K562 (cell line): ENCODE results near the gene TM7SF2. TPM values are rescaled to one million over a fixed set of nuclear protein-coding genes. Genes with fewer than 3 reads are reported as not detected.

Experiments used
- ATAC-seq: fragments of 200-7000 bp; cut with Tn5 transposase; 3 replicates; pipeline ENCODE4 v1.9.1; 2020; ENCODE audit warnings: moderate library complexity
- BruUV-seq: library from RNA; stranded (reverse); fragments of 400-500 nt; replicated peaks from 2 replicates; lab custom pipeline; 2021; lab: Mats Ljungman, UMichigan
- CTCF ChIA-PET: fragments of 300-600 bp; formaldehyde crosslinking; extraction: SDS; loops from one replicate; lab custom pipeline; 2021; ENCODE audit warnings: low intra/inter-chr PET ratio; lab: Yijun Ruan, JAX
- POLR2A ChIA-PET: fragments of 300-600, 350-650 bp; sonication (Branson Sonifier 250); formaldehyde crosslinking; extraction: SDS; loops from one replicate; lab custom pipeline; 2021; ENCODE audit warnings: antibody characterized with exemption, inconsistent platforms; lab: Yijun Ruan, JAX
- DNase-seq, 4 experiments: peaks; one replicate each; pipeline versions ENCODE4 v3.0.0 to v3.0.0-alpha.2; 2011 to 2018; ENCODE audit warnings: low spot score in 3 of 4, mixed read lengths in 3 of 4; ENCODE audit errors: extremely low read depth in 1 of 4
- FAIRE-seq: peaks from 2 replicates; lab custom pipeline; 2011; peaks lifted over from hg19 to GRCh38; lab: Jason Lieb, UNC
- H2AFZ ChIP-seq: 2 replicates; pipeline ENCODE4 v1.6.0; 2011; ENCODE audit warnings: low read depth, low read length, control low read depth, inconsistent platforms
- H3K27ac ChIP-seq: fragments of 200-600 bp; 3 replicates; pipeline ENCODE4 v1.8.0; 2011; ENCODE audit warnings: low read depth, mild to moderate bottlenecking, control low read depth, inconsistent platforms, low read length, moderate library complexity, mixed read lengths; ENCODE audit errors: extremely low read depth
- H3K27me3 ChIP-seq, 2 experiments: fragments of 300-600 bp in 1 of 2; 2 replicates in 1 of 2; 3 replicates in 1 of 2; pipeline versions ENCODE4 v1.6.0 to v1.8.0; 2011; ENCODE audit warnings: inconsistent platforms in 2 of 2, low read length in 2 of 2, mild to moderate bottlenecking in 1 of 2, mixed read lengths in 1 of 2, moderate library complexity in 1 of 2; ENCODE audit not compliant: control insufficient read depth in 2 of 2, insufficient read depth in 2 of 2
- H3K36me3 ChIP-seq: fragments of 300-600 bp; 3 replicates; pipeline ENCODE4 v1.8.0; 2011; ENCODE audit warnings: mild to moderate bottlenecking, low read length, inconsistent platforms; ENCODE audit not compliant: control insufficient read depth, insufficient read depth
- H3K4me1 ChIP-seq, 2 experiments: fragments of 200-600 bp in 1 of 2; replicated peaks in 1 of 2; 2 replicates in 1 of 2; 3 replicates in 1 of 2; pipeline versions ENCODE4 v1.5.1 to v1.8.0; 2011; ENCODE audit warnings: inconsistent platforms in 2 of 2, low read length in 2 of 2, mild to moderate bottlenecking in 1 of 2, mixed read lengths in 1 of 2, moderate library complexity in 1 of 2; ENCODE audit not compliant: control insufficient read depth in 2 of 2, insufficient read depth in 2 of 2
- H3K4me2 ChIP-seq: 2 replicates; pipeline ENCODE4 v1.6.1; 2011; ENCODE audit warnings: low read length, control low read depth, inconsistent platforms, mixed read lengths; ENCODE audit not compliant: insufficient read depth
- H3K4me3 ChIP-seq: fragments of 200-600 bp; sonication (generic), shearing (Covaris generic); 2 replicates; pipeline ENCODE4 v1.5.1; 2016; ENCODE audit warnings: control low read depth, inconsistent platforms
- H3K79me2 ChIP-seq: fragments of 200-600 bp; 3 replicates; pipeline ENCODE4 v1.8.0; 2011; ENCODE audit warnings: low read length, inconsistent platforms; ENCODE audit not compliant: control insufficient read depth, insufficient read depth
- H3K9ac ChIP-seq, 2 experiments: 2 replicates each; pipeline versions ENCODE4 v1.6.0 to v1.6.1; 2011; ENCODE audit warnings: low read depth in 2 of 2, low read length in 2 of 2, control low read depth in 1 of 2, inconsistent platforms in 1 of 2, mild to moderate bottlenecking in 1 of 2, mixed read lengths in 1 of 2; ENCODE audit not compliant: insufficient read depth in 1 of 2
- H3K9me1 ChIP-seq: one replicate; pipeline ENCODE4 v1.6.0; 2011; ENCODE audit warnings: inconsistent platforms, mild to moderate bottlenecking, low read length, moderate library complexity; ENCODE audit not compliant: control insufficient read depth, insufficient read depth
- H3K9me3 ChIP-seq: replicated peaks from 2 replicates; pipeline ENCODE4 v1.5.1; 2011; ENCODE audit warnings: low read depth, low read length, inconsistent platforms; ENCODE audit not compliant: control insufficient read depth, insufficient read depth
- H4K20me1 ChIP-seq: replicated peaks from 2 replicates; pipeline ENCODE4 v1.6.1; 2011; ENCODE audit warnings: low read length, inconsistent platforms, mixed read lengths; ENCODE audit not compliant: control insufficient read depth, insufficient read depth
- ATF7 ChIP-seq: fragments of 450-650 bp; IDR thresholded peaks from 2 replicates; pipeline ENCODE4 v1.7.1; 2014; ENCODE audit warnings: mild to moderate bottlenecking, moderate library complexity
- FIP1L1 ChIP-seq: fragments of 200-400 bp; formaldehyde crosslinking; IDR thresholded peaks from 2 replicates; pipeline ENCODE4 v1.6.1; 2018; ENCODE audit warnings: mild to moderate bottlenecking, low read depth, low read length; ENCODE audit not compliant: poor library complexity, severe bottlenecking
- PML ChIP-seq: IDR thresholded peaks from 2 replicates; pipeline ENCODE4 v1.6.1; 2012; ENCODE audit warnings: low read length, inconsistent platforms
- SMARCA5 ChIP-seq: fragments of 450-650 bp; IDR thresholded peaks from 2 replicates; pipeline ENCODE4 v1.6.1; 2016
- ZC3H8 ChIP-seq: fragments of 450-650 bp; IDR thresholded peaks from 2 replicates; pipeline ENCODE4 v1.6.1; 2017
- ZNF785 ChIP-seq: fragments of 250-450 bp; sonication (Bioruptor Pico); IDR thresholded peaks from 2 replicates; pipeline ENCODE4 v1.4.0; 2020; ENCODE audit warnings: mild to moderate bottlenecking
- ZNF79 ChIP-seq: fragments of 250-450 bp; sonication (Bioruptor Pico); IDR thresholded peaks from 2 replicates; pipeline ENCODE4 v1.4.0; 2020; ENCODE audit warnings: low read depth, mild to moderate bottlenecking, moderate library complexity
- WGBS: fragments of 100-300 bp; shearing (Covaris generic); methylation state at CpG from one replicate; pipeline ENCODE4 v1.1.6; 2016; ENCODE audit warnings: low coverage, mixed read lengths; ENCODE audit not compliant: insufficient coverage; ENCODE audit errors: missing lambda C conversion rate; 5-methylcytosine and 5-hydroxymethylcytosine counted together
- in situ Hi-C: fragments of 300-500 bp; cut with MboI; formaldehyde crosslinking; loops from 4 replicates; pipeline ENCODE4 v1.15.0; 2018; ENCODE audit warnings: inconsistent platforms, mixed read lengths
- intact Hi-C: fragments of 100-400 bp; cut with micrococcal nuclease; formaldehyde crosslinking; loops from 2 replicates; pipeline ENCODE4 v1.14.2; 2022
- polyA plus RNA-seq, 8 experiments: library from polyadenylated mRNA; depleted of rRNA in 4 of 8; stranded (reverse) in 5 of 8; unstranded in 3 of 8; fragments of >200 nt; fragmentation: Nextera tagmentation in 2 of 8; fragmentation: Illumina TruSeq in 1 of 8; extraction: Ambion mirVana in 2 of 8; extraction: Trizol in 1 of 8; gene quantifications; 2 replicates each; pipeline versions ENCODE4 v1.2.1 to v1.2.3, GENCODE V29; 2011 to 2014; ENCODE audit warnings: inconsistent platforms in 1 of 8, missing spikeins in 1 of 8
- total RNA-seq, 7 experiments: library from RNA; depleted of rRNA in 6 of 7; stranded (reverse); fragments of >200 nt in 6 of 7; fragmentation: Illumina TruSeq in 2 of 7; extraction: Trizol in 2 of 7; gene quantifications; 2 replicates each; pipeline versions ENCODE4 v1.2.1 to v1.2.3, GENCODE V29; 2011 to 2021; ENCODE audit warnings: low replicate concordance in 1 of 7
- TF ChIP-seq, protein P1 (sequence below): fragments of 250-450 bp; sonication (Bioruptor Pico); IDR thresholded peaks from 2 replicates; pipeline ENCODE4 v1.4.0; 2020; ENCODE audit warnings: mild to moderate bottlenecking, moderate library complexity, borderline replicate concordance
- TF ChIP-seq, protein P2 (sequence below): fragments of 200-800 bp; sonication (Bioruptor generic); IDR thresholded peaks from 2 replicates; pipeline ENCODE4 v1.6.1; 2017; ENCODE audit warnings: missing genetic modification characterization, missing compliant biosample characterization
- TF ChIP-seq, protein P3 (sequence below): sonication (generic); formaldehyde crosslinking; IDR thresholded peaks from 2 replicates; pipeline ENCODE4 v1.4.0; 2020; ENCODE audit warnings: mild to moderate bottlenecking, missing genetic modification reagents
- TF ChIP-seq, protein P4 (sequence below): sonication (generic); formaldehyde crosslinking; IDR thresholded peaks from 2 replicates; pipeline ENCODE4 v1.8.0; 2022; ENCODE audit warnings: mild to moderate bottlenecking, missing genetic modification reagents

Gene TM7SF2
- total and polyA plus RNA-seq, 9 of the 15 experiments (the other 6 are each of a cell fraction or from before 2014, with no cell fraction given) = 1.2 to 22.0 (median 14.3) TPM

- H3K27me3 ChIP-seq = no peaks in the 10 kb centered on the region
- ChIA-PET CTCF (no interaction called here), POLR2A (interaction anchor here (0.6 to 1.2 kb wide), 4 partner anchors 9 to 160 kb away, joined by 3 to 4 read pairs (median 3); partner anchors contain the start of genes FAU, MRPL49 and TM7SF2)
- WGBS = 85% methylated on average over 8 of the region's 8 CpGs
- BruUV-seq = no TSS peak
- no peaks in the 10 kb centered on the region for H4K20me1 ChIP-seq
- FAIRE-seq (peak; percentile 54), ATAC-seq (no peak), DNase-seq (no peak)
- peaks cover 27% of the 10 kb centered on the region; the same call in 2 of the 3 replicates for H3K36me3 ChIP-seq
- no peak overlapping the region for H3K4me3 ChIP-seq
- peaks cover 3 to 5% of the 10 kb centered on the region in 2 experiments; a peak in 3 of 5 replicates for H3K4me1 ChIP-seq
- no peaks in the 10 kb centered on the region for H3K9me1 ChIP-seq
- no peak overlapping the region for H3K27ac ChIP-seq
- in situ Hi-C loops (no loop called here), intact Hi-C loops (no loop called here)
- no peak overlapping the region for H3K9ac ChIP-seq
- peaks cover 13% of the 10 kb centered on the region; the same call in 1 of the 3 replicates for H3K79me2 ChIP-seq
- no peak overlapping the region for H2AFZ ChIP-seq
- no peak overlapping the region for H3K4me2 ChIP-seq
- H3K9me3 ChIP-seq = no peaks in the 10 kb centered on the region
- TF ChIP-seq, protein P1, sequence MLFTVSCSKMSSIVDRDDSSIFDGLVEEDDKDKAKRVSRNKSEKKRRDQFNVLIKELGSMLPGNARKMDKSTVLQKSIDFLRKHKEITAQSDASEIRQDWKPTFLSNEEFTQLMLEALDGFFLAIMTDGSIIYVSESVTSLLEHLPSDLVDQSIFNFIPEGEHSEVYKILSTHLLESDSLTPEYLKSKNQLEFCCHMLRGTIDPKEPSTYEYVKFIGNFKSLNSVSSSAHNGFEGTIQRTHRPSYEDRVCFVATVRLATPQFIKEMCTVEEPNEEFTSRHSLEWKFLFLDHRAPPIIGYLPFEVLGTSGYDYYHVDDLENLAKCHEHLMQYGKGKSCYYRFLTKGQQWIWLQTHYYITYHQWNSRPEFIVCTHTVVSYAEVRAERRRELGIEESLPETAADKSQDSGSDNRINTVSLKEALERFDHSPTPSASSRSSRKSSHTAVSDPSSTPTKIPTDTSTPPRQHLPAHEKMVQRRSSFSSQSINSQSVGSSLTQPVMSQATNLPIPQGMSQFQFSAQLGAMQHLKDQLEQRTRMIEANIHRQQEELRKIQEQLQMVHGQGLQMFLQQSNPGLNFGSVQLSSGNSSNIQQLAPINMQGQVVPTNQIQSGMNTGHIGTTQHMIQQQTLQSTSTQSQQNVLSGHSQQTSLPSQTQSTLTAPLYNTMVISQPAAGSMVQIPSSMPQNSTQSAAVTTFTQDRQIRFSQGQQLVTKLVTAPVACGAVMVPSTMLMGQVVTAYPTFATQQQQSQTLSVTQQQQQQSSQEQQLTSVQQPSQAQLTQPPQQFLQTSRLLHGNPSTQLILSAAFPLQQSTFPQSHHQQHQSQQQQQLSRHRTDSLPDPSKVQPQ (CRISPR knock-in tag) = no peak
- TF ChIP-seq, protein P2, sequence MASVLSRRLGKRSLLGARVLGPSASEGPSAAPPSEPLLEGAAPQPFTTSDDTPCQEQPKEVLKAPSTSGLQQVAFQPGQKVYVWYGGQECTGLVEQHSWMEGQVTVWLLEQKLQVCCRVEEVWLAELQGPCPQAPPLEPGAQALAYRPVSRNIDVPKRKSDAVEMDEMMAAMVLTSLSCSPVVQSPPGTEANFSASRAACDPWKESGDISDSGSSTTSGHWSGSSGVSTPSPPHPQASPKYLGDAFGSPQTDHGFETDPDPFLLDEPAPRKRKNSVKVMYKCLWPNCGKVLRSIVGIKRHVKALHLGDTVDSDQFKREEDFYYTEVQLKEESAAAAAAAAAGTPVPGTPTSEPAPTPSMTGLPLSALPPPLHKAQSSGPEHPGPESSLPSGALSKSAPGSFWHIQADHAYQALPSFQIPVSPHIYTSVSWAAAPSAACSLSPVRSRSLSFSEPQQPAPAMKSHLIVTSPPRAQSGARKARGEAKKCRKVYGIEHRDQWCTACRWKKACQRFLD (CRISPR knock-in tag) = no peak
- no peak for TF ChIP-seq FIP1L1
- TF ChIP-seq ZNF785 (CRISPR knock-in tag) = no peak
- TF ChIP-seq, protein P3, sequence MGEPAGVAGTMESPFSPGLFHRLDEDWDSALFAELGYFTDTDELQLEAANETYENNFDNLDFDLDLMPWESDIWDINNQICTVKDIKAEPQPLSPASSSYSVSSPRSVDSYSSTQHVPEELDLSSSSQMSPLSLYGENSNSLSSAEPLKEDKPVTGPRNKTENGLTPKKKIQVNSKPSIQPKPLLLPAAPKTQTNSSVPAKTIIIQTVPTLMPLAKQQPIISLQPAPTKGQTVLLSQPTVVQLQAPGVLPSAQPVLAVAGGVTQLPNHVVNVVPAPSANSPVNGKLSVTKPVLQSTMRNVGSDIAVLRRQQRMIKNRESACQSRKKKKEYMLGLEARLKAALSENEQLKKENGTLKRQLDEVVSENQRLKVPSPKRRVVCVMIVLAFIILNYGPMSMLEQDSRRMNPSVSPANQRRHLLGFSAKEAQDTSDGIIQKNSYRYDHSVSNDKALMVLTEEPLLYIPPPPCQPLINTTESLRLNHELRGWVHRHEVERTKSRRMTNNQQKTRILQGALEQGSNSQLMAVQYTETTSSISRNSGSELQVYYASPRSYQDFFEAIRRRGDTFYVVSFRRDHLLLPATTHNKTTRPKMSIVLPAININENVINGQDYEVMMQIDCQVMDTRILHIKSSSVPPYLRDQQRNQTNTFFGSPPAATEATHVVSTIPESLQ = no peak
- no peak for TF ChIP-seq ZNF79 (CRISPR knock-in tag)
- TF ChIP-seq ATF7 = no peak
- TF ChIP-seq PML = no peak
- TF ChIP-seq, protein P4, sequence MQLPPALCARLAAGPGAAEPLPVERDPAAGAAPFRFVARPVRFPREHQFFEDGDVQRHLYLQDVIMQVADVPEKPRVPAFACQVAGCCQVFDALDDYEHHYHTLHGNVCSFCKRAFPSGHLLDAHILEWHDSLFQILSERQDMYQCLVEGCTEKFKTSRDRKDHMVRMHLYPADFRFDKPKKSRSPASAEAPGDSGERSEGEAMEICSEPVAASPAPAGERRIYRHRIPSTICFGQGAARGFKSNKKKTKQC (CRISPR knock-in tag) = no peak
- TF ChIP-seq SMARCA5 = no peak
- no peak for TF ChIP-seq ZC3H8
Observed at GRCh38 chr11:65102142-65103095, 9.3 kb upstream of the TM7SF2 start.
